IPS-NIHi7 (cell line): ENCODE results near the gene ATP13A3.

Source experiments
- DNase-seq: peaks from one replicate; pipeline ENCODE4 v3.0.0; 2012; ENCODE audit warnings: mixed read lengths; ENCODE audit errors: extremely low spot score

ATP13A3 gene

GRCh38 chr3:194392576-194392975, 94.2 kb downstream of the ATP13A3 start:
- DNase-seq, result no peak

GRCh38 chr3:194390835-194391234, 96.0 kb downstream of the ATP13A3 start:
- DNase-seq, result no peak

- no peak for DNase-seq
Measured at GRCh38 chr3:194389269-194389668, 97.5 kb downstream of the ATP13A3 start.

GRCh38 chr3:194387926-194388418, 98.8 kb downstream of the ATP13A3 start:
- DNase-seq, result no peak

- no peak for DNase-seq
Measured at GRCh38 chr3:194387276-194387675, 99.5 kb downstream of the ATP13A3 start.

GRCh38 chr3:194386648-194387047, 100.2 kb downstream of the ATP13A3 start:
- no peak for DNase-seq

GRCh38 chr3:194386066-194386465, 100.7 kb downstream of the ATP13A3 start:
- no peak for DNase-seq

- DNase-seq, result no peak
Measured at GRCh38 chr3:194384569-194385001, 102.2 kb downstream of the ATP13A3 start.

- DNase-seq, result no peak
Measured at GRCh38 chr3:194384156-194384555, 102.6 kb downstream of the ATP13A3 start.

- DNase-seq, result no peak
Measured at GRCh38 chr3:194383276-194383940, 103.4 kb downstream of the ATP13A3 start.

- no peak for DNase-seq
Measured at GRCh38 chr3:194382892-194383223, 103.9 kb downstream of the ATP13A3 start.

GRCh38 chr3:194382196-194382891, 104.5 kb downstream of the ATP13A3 start:
- no peak for DNase-seq

GRCh38 chr3:194381460-194381875, 105.3 kb downstream of the ATP13A3 start:
- DNase-seq, result peak; percentile 40

GRCh38 chr3:194380326-194380725, 106.5 kb downstream of the ATP13A3 start:
- DNase-seq, result no peak

GRCh38 chr3:194379651-194380050, 107.2 kb downstream of the ATP13A3 start:
- DNase-seq, result no peak

GRCh38 chr3:194379231-194379630, 107.6 kb downstream of the ATP13A3 start:
- DNase-seq, result no peak

- no peak for DNase-seq
Measured at GRCh38 chr3:194377708-194378107, 109.1 kb downstream of the ATP13A3 start.

- DNase-seq, result no peak
Measured at GRCh38 chr3:194376241-194376560, 110.6 kb downstream of the ATP13A3 start.

GRCh38 chr3:194375473-194376240, 111.1 kb downstream of the ATP13A3 start:
- DNase-seq, result peak; percentile 55

GRCh38 chr3:194374935-194375334, 111.9 kb downstream of the ATP13A3 start:
- DNase-seq, result no peak

- no peak for DNase-seq
Measured at GRCh38 chr3:194373899-194374298, 112.9 kb downstream of the ATP13A3 start.

- DNase-seq, result no peak
Measured at GRCh38 chr3:194373028-194373427, 113.8 kb downstream of the ATP13A3 start.

GRCh38 chr3:194370753-194371152, 116.0 kb downstream of the ATP13A3 start:
- DNase-seq, result no peak
